Activated T-cell treated with anti-CD3 and anti-CD28 coated beads, Interleukin-2, amount 50 U/mL, for 4 hours (primary cell): ENCODE results near the gene NRXN2. TPM values are rescaled to one million over a fixed set of nuclear protein-coding genes. Genes with fewer than 3 reads are reported as not detected.
"Not testable (repeated sequence)": the region's sequence is repeated elsewhere in the genome, so short reads cannot be mapped to it uniquely, and the experiment has no call there.

ENCODE experiments used
- ATAC-seq, 2 donors: fragments of 200-7000 bp; cut with Tn5 transposase; one replicate each; pipeline ENCODE4 v1.10.0; 2021
- DNase-seq: peaks from one replicate; pipeline ENCODE4 v3.0.0-alpha.2; 2020
- H3K27me3 Mint-ChIP-seq: one replicate; pipeline ENCODE4 v1.8.0; 2021; ENCODE audit warnings: low read depth, mixed read lengths
- H3K36me3 Mint-ChIP-seq: one replicate; pipeline ENCODE4 v1.8.0; 2022; ENCODE audit warnings: mixed read lengths; ENCODE audit not compliant: insufficient read depth
- H3K4me1 Mint-ChIP-seq: one replicate; pipeline ENCODE4 v1.8.0; 2021; ENCODE audit warnings: low read depth, mixed read lengths
- H3K4me3 Mint-ChIP-seq: one replicate; pipeline ENCODE4 v1.8.0; 2021; ENCODE audit warnings: mild to moderate bottlenecking, moderate library complexity, mixed read lengths
- H3K9me3 Mint-ChIP-seq: one replicate; pipeline ENCODE4 v1.8.0; 2021; ENCODE audit warnings: mixed read lengths
- total RNA-seq, 3 donors: library from RNA; stranded (reverse); gene quantifications; one replicate each; pipeline ENCODE4 v1.2.1, GENCODE V29; 2021

Gene NRXN2
- total RNA-seq, 3 donors from 2014 or later, result 0.16 to 1.0 (median 0.71) TPM

DNA sequence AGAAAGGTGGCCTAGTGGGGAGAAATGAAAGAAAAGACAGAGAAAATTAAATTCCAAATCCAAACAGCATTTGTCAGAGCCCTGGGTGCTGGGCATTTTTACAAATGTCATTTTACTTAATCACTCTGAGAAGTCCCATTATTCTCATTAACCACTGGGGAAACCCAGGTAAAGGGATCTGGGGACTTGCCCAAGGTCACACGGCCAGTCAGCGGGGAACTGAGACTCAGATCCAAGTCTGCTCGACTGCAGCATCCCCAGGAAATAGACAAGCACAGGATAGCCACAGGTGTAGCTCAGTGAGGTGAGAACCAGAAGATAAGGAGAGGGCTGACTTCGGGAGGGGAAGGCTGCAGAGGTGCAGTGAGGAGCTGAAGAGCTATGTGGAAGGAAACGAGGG lies 7.9 kb downstream of the NRXN2 start:
- DNase-seq (no peak), ATAC-seq (no peak)
- Mint-ChIP-seq H3K4me1 (peaks cover 13% of the 10 kb centered on the region), H3K9me3 (no peaks in the 10 kb centered on the region), H3K36me3 (no peaks in the 10 kb centered on the region), H3K4me3 (no peak overlapping the region), H3K27me3 (peaks cover 67% of the 10 kb centered on the region)

- ATAC-seq, result no peak
- no peaks in the 10 kb centered on the region for H3K9me3 Mint-ChIP-seq
- H3K4me3 Mint-ChIP-seq, result peak overlapping the region; percentile 45
- DNase-seq, result no peak
- no peaks in the 10 kb centered on the region for H3K36me3 Mint-ChIP-seq
- peaks cover 68% of the 10 kb centered on the region for H3K27me3 Mint-ChIP-seq
- H3K4me1 Mint-ChIP-seq, result peaks cover 13% of the 10 kb centered on the region
These were observed 8.3 kb downstream of the NRXN2 start for GRCh38 chr11:64714666-64715065.

- ATAC-seq, result peak in 1 of 2 donors; percentile 8
These were observed 9.1 kb downstream of the NRXN2 start for GRCh38 chr11:64713781-64714363.

GRCh38 chr11:64713016-64713707 lies 9.8 kb downstream of the NRXN2 start:
- H3K27me3 Mint-ChIP-seq, result peaks cover 73% of the 10 kb centered on the region
- H3K4me1 Mint-ChIP-seq, result peaks cover 13% of the 10 kb centered on the region
- no peaks in the 10 kb centered on the region for H3K9me3 Mint-ChIP-seq
- DNase-seq (no peak), ATAC-seq (peak; percentile 41 to 46)
- H3K36me3 Mint-ChIP-seq, result no peaks in the 10 kb centered on the region
- no peak overlapping the region for H3K4me3 Mint-ChIP-seq

More at GRCh38 chr11:64713781-64714363, 9.1 kb downstream of the NRXN2 start:
- DNase-seq, result no peak
- Mint-ChIP-seq H3K4me3 (no peak overlapping the region), H3K27me3 (peaks cover 70% of the 10 kb centered on the region), H3K9me3 (no peaks in the 10 kb centered on the region), H3K4me1 (peaks cover 13% of the 10 kb centered on the region), H3K36me3 (no peaks in the 10 kb centered on the region)

GRCh38 chr11:64712430-64713015 lies 10.5 kb downstream of the NRXN2 start:
- H3K36me3 Mint-ChIP-seq, result no peaks in the 10 kb centered on the region
- no peak overlapping the region for H3K4me3 Mint-ChIP-seq
- DNase-seq, result no peak
- peaks cover 73% of the 10 kb centered on the region for H3K27me3 Mint-ChIP-seq
- ATAC-seq, result peak; percentile 27 to 35
- no peaks in the 10 kb centered on the region for H3K9me3 Mint-ChIP-seq
- H3K4me1 Mint-ChIP-seq, result peaks cover 13% of the 10 kb centered on the region

DNA sequence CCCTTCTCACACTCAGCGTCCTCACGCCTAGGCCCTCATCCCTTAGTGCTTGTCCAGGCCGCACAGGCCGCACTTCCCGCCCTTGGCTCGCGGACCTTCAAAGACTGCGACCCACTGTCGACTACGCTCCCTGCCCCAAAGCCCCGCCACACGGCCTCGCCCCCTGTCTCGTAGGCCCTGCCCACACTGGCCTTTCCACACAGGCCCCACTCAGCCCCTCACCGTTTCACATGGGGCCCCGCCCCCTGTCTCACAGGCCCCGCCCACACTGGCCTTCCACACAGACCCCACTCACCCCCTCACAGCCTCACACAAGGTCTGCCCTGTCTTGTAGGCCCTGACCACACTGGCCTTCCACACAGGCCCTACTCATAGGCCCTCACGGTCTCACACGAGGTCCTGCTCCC lies 11.0 kb downstream of the NRXN2 start:
- no peaks in the 10 kb centered on the region for H3K9me3 Mint-ChIP-seq
- DNase-seq (no peak), ATAC-seq (no peak)
- peaks cover 13% of the 10 kb centered on the region for H3K4me1 Mint-ChIP-seq
- H3K27me3 Mint-ChIP-seq, result peaks cover 70% of the 10 kb centered on the region
- no peak overlapping the region for H3K4me3 Mint-ChIP-seq
- no peaks in the 10 kb centered on the region for H3K36me3 Mint-ChIP-seq

GRCh38 chr11:64711138-64711955 lies 11.7 kb downstream of the NRXN2 start:
- no peak overlapping the region for H3K4me3 Mint-ChIP-seq
- H3K9me3 Mint-ChIP-seq, result no peaks in the 10 kb centered on the region
- H3K4me1 Mint-ChIP-seq, result peaks cover 13% of the 10 kb centered on the region
- H3K36me3 Mint-ChIP-seq, result no peaks in the 10 kb centered on the region
- no peak for DNase-seq
- no peak for ATAC-seq
- peaks cover 69% of the 10 kb centered on the region for H3K27me3 Mint-ChIP-seq

- ATAC-seq (no peak), DNase-seq (no peak)
- H3K9me3 Mint-ChIP-seq, result no peaks in the 10 kb centered on the region
- no peak overlapping the region for H3K4me3 Mint-ChIP-seq
- H3K4me1 Mint-ChIP-seq, result peaks cover 13% of the 10 kb centered on the region
- H3K27me3 Mint-ChIP-seq, result peaks cover 66% of the 10 kb centered on the region
- H3K36me3 Mint-ChIP-seq, result no peaks in the 10 kb centered on the region
These were observed 12.4 kb downstream of the NRXN2 start for GRCh38 chr11:64710418-64711137.

- Mint-ChIP-seq H3K9me3 (no peaks in the 10 kb centered on the region), H3K4me1 (no peaks in the 10 kb centered on the region), H3K36me3 (no peaks in the 10 kb centered on the region), H3K27me3 (peaks cover 39% of the 10 kb centered on the region), H3K4me3 (no peak overlapping the region)
- DNase-seq (no peak), ATAC-seq (no peak)
These were observed 17.5 kb downstream of the NRXN2 start for GRCh38 chr11:64705501-64705900.

GRCh38 chr11:64703048-64703447 lies 19.9 kb downstream of the NRXN2 start:
- DNase-seq (no peak), ATAC-seq (no peak)
- H3K4me3 Mint-ChIP-seq, result no peak overlapping the region
- H3K4me1 Mint-ChIP-seq, result no peaks in the 10 kb centered on the region
- H3K36me3 Mint-ChIP-seq, result no peaks in the 10 kb centered on the region
- H3K9me3 Mint-ChIP-seq, result no peaks in the 10 kb centered on the region
- H3K27me3 Mint-ChIP-seq, result peaks cover 20% of the 10 kb centered on the region

DNA sequence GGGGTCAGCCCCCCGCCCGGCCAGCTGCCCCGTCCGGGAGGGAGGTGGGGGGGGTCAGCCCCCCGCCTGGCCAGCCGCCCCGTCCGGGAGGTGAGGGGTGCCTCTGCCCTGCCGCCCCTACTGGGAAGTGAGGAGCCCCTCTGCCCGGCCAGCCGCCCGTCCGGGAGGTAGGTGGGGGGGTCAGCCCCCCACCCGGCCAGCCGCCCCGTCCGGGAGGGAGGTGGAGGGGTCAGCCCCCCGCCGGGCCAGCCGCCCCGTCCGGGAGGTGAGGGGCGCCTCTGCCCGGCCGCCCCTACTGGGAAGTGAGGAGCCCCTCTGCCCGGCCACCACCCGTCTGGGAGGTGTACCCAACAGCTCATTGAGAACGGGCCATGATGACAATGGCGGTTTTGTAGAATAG lies 21.0 kb downstream of the NRXN2 start:
- not testable (repeated sequence) for H3K4me1 Mint-ChIP-seq, H3K9me3 Mint-ChIP-seq, DNase-seq, H3K4me3 Mint-ChIP-seq, ATAC-seq, H3K36me3 Mint-ChIP-seq
- H3K27me3 Mint-ChIP-seq, result peaks cover 16% of the 10 kb centered on the region

- Mint-ChIP-seq H3K9me3 (no peaks in the 10 kb centered on the region), H3K4me1 (no peaks in the 10 kb centered on the region), H3K27me3 (peaks cover 16% of the 10 kb centered on the region), H3K36me3 (no peaks in the 10 kb centered on the region), H3K4me3 (no peak overlapping the region)
- DNase-seq, result no peak
- no peak for ATAC-seq
These were observed 24.6 kb downstream of the NRXN2 start for GRCh38 chr11:64698427-64698826.

GRCh38 chr11:64697663-64698375 lies 25.2 kb downstream of the NRXN2 start:
- H3K36me3 Mint-ChIP-seq, result no peaks in the 10 kb centered on the region
- no peak for ATAC-seq
- H3K27me3 Mint-ChIP-seq, result peaks cover 20% of the 10 kb centered on the region
- DNase-seq, result no peak
- H3K4me1 Mint-ChIP-seq, result peaks cover 4% of the 10 kb centered on the region
- H3K4me3 Mint-ChIP-seq, result no peak overlapping the region
- H3K9me3 Mint-ChIP-seq, result no peaks in the 10 kb centered on the region
